Kidney tubule cell (primary cell): ENCODE results near the gene RPS19BP1.

Experiments used
- DNase-seq: peaks from one replicate; pipeline ENCODE4 v3.0.0-alpha.2; 2018; ENCODE audit warnings: low spot score

RPS19BP1 gene

GRCh38 chr22:39532215-39533073 lies at the start of gene RPS19BP1:
TSS of gene RPS19BP1 (minus strand) at chr22:39532748. CDS start at chr22:39532738, 10 bp downstream.
- DNase-seq, result peak; percentile 100

GRCh38 chr22:39581303-39581702 lies 48.8 kb upstream of the RPS19BP1 start:
- no peak for DNase-seq

- DNase-seq, result no peak
Observed at GRCh38 chr22:39580795-39581194, 48.2 kb upstream of the RPS19BP1 start.

GRCh38 chr22:39580006-39580441 lies 47.5 kb upstream of the RPS19BP1 start:
- DNase-seq, result no peak

- no peak for DNase-seq
Observed at GRCh38 chr22:39577900-39578299, 45.4 kb upstream of the RPS19BP1 start.

- DNase-seq, result no peak
Observed at GRCh38 chr22:39577366-39577765, 44.8 kb upstream of the RPS19BP1 start.

GRCh38 chr22:39576027-39576426 lies 43.5 kb upstream of the RPS19BP1 start:
- DNase-seq, result no peak

- DNase-seq, result no peak
Observed at GRCh38 chr22:39575552-39575825, 42.9 kb upstream of the RPS19BP1 start.

GRCh38 chr22:39574779-39575551 lies 42.4 kb upstream of the RPS19BP1 start:
- peak; percentile 95 for DNase-seq

- DNase-seq, result no peak
Observed at GRCh38 chr22:39571538-39571937, 39.0 kb upstream of the RPS19BP1 start.

- DNase-seq, result no peak
Observed at GRCh38 chr22:39570665-39571064, 38.1 kb upstream of the RPS19BP1 start, which contains the start of gene CACNA1I. TSS of gene CACNA1I (plus strand) at chr22:39570753. CDS start at chr22:39570753, 0 bp downstream.

- DNase-seq, result no peak
Observed at GRCh38 chr22:39570226-39570625, 37.7 kb upstream of the RPS19BP1 start.

- no peak for DNase-seq
Observed at GRCh38 chr22:39569066-39569465, 36.5 kb upstream of the RPS19BP1 start.

- DNase-seq, result no peak
Observed at GRCh38 chr22:39568278-39568981, 35.9 kb upstream of the RPS19BP1 start.

GRCh38 chr22:39567135-39567946 lies 34.8 kb upstream of the RPS19BP1 start:
- DNase-seq, result no peak

GRCh38 chr22:39565414-39565944 lies 32.9 kb upstream of the RPS19BP1 start:
- DNase-seq, result no peak

- DNase-seq, result no peak
Observed at GRCh38 chr22:39563571-39564428, 31.3 kb upstream of the RPS19BP1 start.

- DNase-seq, result no peak
Observed at GRCh38 chr22:39562839-39563489, 30.4 kb upstream of the RPS19BP1 start.

- DNase-seq, result no peak
Observed at GRCh38 chr22:39560127-39560526, 27.6 kb upstream of the RPS19BP1 start.
